NCI-H446 (cell line): ENCODE results near the gene CHCHD3.

ENCODE experiments used
- DNase-seq, 2 experiments: peaks; one replicate each; lab custom pipeline; 2025; lab: John Stamatoyannopoulos, UW

CHCHD3 gene

DNA sequence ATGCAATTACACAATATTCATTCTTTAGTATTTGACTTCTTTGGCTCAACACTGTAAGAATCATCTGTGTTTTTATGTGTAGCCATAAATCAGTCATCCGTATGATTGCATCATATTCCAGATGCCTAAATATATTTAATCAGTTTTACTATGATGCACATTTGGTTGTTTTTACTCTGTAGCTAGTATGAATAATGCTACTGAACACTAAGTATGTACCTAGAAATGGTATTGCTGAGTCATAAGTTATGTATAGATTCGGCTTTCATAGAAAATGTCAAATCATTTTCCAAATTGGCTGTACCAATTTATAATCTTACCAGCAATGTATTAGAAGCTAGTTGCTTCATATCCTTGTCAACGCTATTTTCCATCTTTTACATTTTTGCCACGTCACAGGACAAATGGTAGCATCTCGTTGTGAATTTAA lies 308.3 kb downstream of the CHCHD3 start:
- no peak for DNase-seq

- DNase-seq: no peak
Measured at GRCh38 chr7:132771301-132771730, 310.6 kb downstream of the CHCHD3 start.

GRCh38 chr7:132770055-132770454 lies 311.8 kb downstream of the CHCHD3 start:
- no peak for DNase-seq

- no peak for DNase-seq
Measured at GRCh38 chr7:132769280-132769679, 312.6 kb downstream of the CHCHD3 start.

DNA sequence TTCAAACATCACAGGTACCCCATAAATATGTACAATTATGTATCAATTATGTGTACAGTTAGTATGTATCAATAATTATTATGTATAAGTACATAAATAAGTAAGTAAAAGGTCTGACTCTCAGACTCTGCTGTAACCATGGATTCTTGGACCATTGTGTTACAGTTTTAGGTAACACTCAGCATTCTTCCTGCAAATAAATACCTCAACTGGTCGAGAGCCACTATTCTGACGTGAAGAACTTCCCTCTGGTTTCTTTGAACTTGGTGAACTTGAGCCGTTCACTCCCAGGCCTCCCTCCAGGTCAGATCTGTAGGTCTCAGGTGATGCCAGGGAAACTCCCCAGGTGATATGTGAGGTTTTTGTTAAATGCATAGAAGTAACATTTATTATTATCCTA lies 313.8 kb downstream of the CHCHD3 start:
- no peak for DNase-seq

- DNase-seq: no peak
Measured at GRCh38 chr7:132767378-132767777, 314.5 kb downstream of the CHCHD3 start.

DNA sequence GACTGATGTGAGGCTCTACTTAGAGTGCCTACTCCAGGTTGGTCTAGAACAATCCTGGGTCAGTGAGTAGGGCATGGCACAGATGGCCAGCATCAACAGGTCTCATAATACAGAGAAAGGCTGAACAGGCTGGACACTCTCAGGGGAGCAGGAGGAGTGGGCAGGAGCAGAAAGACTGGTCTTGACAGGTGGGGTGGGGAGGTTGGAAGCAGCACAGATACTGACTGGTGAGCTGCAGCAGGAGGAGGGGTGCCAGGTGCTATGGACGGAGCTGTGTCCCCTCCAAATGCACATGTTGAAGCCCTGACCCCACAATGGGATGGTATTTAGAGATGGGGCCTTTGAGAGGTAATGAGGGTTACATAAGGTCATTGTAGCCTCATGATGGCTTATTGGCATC lies 315.2 kb downstream of the CHCHD3 start:
- no peak for DNase-seq

- no peak for DNase-seq
Measured at GRCh38 chr7:132765861-132766260, 316.0 kb downstream of the CHCHD3 start.

DNA sequence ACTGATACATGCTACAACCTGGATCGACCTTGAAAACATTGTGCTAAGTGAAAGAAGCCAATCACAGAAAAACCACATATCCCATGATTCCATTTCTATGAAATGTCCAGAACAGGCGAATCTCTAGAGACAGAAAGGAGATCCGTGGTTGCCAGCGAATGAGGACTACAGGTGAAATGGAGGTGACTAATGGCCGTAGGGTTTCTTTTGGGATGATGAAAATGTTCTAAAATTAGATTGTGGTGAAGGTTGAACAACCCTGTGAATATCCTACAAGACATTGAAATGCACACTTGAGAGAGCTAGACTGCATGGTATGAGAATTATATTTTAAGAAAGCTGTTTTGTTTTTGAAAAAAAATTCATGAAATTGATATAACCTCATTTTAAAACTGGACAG lies 317.1 kb downstream of the CHCHD3 start:
- DNase-seq: no peak

GRCh38 chr7:132760866-132761265 lies 321.0 kb downstream of the CHCHD3 start:
- no peak for DNase-seq

- DNase-seq: no peak
Measured at GRCh38 chr7:132760244-132760623, 321.7 kb downstream of the CHCHD3 start.

GRCh38 chr7:132759482-132760243 lies 322.2 kb downstream of the CHCHD3 start:
- DNase-seq: no peak

- DNase-seq: no peak
Measured at GRCh38 chr7:132758986-132759385, 322.9 kb downstream of the CHCHD3 start.

DNA sequence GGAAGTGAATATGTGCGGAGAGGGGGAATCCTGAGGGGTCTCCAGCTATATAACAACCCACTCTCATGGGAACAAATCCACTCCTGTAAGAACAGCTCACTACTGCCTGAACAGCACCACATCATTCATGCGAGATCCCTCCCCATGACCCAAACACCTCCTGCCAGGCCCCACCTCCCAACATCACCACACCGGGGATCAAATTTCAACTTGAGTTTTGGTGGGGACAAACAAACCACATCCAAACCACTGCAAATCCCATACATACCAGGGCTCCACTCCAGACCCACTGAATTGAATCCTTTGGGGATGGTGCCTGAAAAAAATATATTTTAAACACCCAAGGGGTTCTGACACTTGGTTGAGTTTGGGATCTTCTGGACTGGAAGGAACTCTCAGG lies 324.1 kb downstream of the CHCHD3 start:
- no peak for DNase-seq

GRCh38 chr7:132756484-132756990 lies 325.4 kb downstream of the CHCHD3 start:
- DNase-seq: no peak

- no peak for DNase-seq
Measured at GRCh38 chr7:132755538-132756483, 326.1 kb downstream of the CHCHD3 start.

GRCh38 chr7:132752431-132752830 lies 329.5 kb downstream of the CHCHD3 start:
- no peak for DNase-seq

DNA sequence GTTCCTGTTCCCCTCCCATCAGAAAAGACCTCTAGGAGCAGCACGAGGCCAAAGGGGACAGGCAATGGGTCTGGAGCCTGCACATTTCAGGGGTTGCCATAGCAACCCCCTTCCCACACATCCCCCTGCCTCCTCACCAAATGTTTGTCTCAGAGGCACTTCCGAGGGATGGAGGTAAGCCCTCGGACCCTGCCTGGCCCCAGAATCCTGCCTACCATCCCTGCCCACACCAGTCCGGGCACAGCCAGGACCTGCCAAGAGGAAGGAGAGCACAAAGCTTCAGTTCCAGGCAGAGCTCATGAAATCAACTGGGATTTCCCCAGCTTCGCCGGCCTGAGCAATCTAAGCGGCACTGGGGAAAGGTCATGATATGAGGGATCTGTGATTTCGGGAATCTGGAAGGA lies 330.6 kb downstream of the CHCHD3 start:
- DNase-seq: no peak

DNA sequence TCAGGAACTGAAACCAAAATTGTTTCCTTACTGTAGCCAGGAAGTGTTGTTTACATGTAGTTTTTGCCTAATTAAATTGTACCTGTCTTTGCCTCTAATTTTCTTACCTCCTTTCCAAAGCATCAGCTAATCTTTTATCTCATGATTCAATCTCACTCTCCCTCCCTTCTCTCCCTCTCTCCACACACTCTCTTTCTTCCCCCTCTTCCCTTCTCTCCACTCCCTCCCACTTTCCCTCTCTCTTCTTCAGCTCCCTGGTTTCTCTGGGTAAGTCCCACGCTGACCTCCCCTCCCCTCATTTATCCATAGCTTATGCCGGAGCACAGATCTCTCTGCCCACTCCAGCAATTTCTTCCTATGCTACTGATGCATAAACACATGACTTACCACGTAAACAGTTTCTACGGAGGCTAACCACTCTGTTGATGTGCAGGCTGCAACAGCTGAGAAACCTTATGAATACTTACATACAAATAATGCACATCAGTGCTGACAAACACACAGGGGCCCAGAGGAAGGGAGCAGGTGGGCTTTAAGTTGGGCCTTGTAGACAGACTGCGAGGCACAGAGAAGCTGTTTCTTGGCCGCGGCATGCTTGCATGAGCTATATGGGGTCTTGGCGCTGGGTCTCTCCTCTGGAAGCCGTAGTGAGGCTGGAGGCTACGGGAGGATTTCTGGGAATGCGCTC lies 331.2 kb downstream of the CHCHD3 start:
- DNase-seq: no peak

DNA sequence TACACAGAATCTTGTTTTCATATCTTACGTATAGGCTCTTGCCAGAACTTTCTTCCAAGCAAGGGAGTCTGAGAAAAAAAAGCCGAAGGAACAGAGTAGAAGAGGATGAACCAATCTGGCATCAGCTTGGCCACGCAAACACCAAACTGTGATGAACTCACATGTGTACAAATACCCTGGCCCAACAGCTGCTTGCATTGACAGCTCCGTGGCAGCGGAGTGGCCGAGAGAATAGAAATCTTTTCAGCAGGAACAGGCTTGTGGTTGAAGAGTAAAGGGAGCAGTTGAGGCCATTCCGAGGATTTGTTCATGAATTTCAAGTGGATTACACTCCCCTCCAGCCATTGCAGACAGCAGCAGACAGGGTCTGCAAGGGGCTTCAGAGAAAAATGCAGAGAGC lies 331.8 kb downstream of the CHCHD3 start:
- no peak for DNase-seq

GRCh38 chr7:132745510-132745909 lies 336.4 kb downstream of the CHCHD3 start:
- DNase-seq: no peak

DNA sequence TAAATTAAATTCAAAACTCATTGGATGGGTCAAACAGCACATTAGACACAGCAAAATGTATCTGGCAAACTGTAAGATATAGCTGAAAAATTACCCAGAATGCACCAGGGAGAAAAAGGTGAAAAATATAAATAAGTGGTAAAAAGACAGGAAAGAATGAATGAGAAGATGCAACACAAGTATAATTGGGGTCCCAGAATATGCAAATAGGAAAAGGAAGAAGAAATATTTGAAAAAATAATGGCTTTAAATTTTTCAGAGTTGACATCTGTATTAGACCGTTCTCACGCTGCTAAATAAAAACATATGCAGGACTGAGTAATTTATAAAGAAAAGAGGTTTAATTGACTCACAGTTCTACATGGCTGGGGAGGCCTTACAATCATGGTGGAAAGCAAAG lies 337.9 kb downstream of the CHCHD3 start:
- DNase-seq: no peak
